AG09309 (cell line): Measurements from ENCODE around the gene AUH.
A peak's percentile ranks its signal among the peaks of the same experiment; 100 is the strongest.

Experiments
- DNase-seq: peaks from one replicate; pipeline ENCODE4 v3.0.0-alpha.2; 2010; ENCODE audit warnings: low read depth
- H3K4me3 ChIP-seq: 2 replicates; pipeline ENCODE4 v1.5.1; 2011; ENCODE audit warnings: mild to moderate bottlenecking, low read depth, low read length, moderate library complexity; ENCODE audit not compliant: control insufficient read depth
- CTCF ChIP-seq: IDR thresholded peaks from 2 replicates; pipeline ENCODE4 v1.5.1; 2011; ENCODE audit warnings: mild to moderate bottlenecking, low read depth, low read length, inconsistent platforms; ENCODE audit not compliant: insufficient read depth, control insufficient read depth; ENCODE audit errors: missing control alignments

AUH gene

GRCh38 chr9:91305596-91306295 lies 56.0 kb downstream of the AUH start:
- no peak for TF ChIP-seq CTCF

GRCh38 chr9:91303741-91304415 lies 57.8 kb downstream of the AUH start:
- TF ChIP-seq CTCF = no peak
- H3K4me3 ChIP-seq = no peak overlapping the region
- DNase-seq = no peak

More at GRCh38 chr9:91305596-91306295, 56.0 kb downstream of the AUH start:
- no peak overlapping the region for H3K4me3 ChIP-seq
- no peak for DNase-seq

GRCh38 chr9:91302831-91303230 lies 58.9 kb downstream of the AUH start:
- DNase-seq = peak; percentile 67
- no peak for TF ChIP-seq CTCF
- no peak overlapping the region for H3K4me3 ChIP-seq

- TF ChIP-seq CTCF = no peak
- no peak for DNase-seq
- H3K4me3 ChIP-seq = no peak overlapping the region
Observed at GRCh38 chr9:91301161-91301560, 60.6 kb downstream of the AUH start.

GRCh38 chr9:91298311-91298710 lies 63.4 kb downstream of the AUH start:
- no peak for TF ChIP-seq CTCF
- no peak overlapping the region for H3K4me3 ChIP-seq
- DNase-seq = peak; percentile 29

GRCh38 chr9:91297306-91297705 lies 64.4 kb downstream of the AUH start:
- H3K4me3 ChIP-seq = no peak overlapping the region
- TF ChIP-seq CTCF = no peak

More at GRCh38 chr9:91297306-91297705, 64.4 kb downstream of the AUH start:
- DNase-seq = no peak
